ENCODE data around the gene PAQR6.

The PAQR6 gene

GRCh38 chr1:156247460-156248322 is at the start of gene PAQR6:
TSS of gene PAQR6 (minus strand) at chr1:156248056. CDS start at chr1:156246731, 1,325 bp downstream.
- no peak for DNase-seq

- peak in 1 of 2 experiments; percentile 45 for DNase-seq
These were observed 47.6 kb upstream of the PAQR6 start, which contains the start of gene GLMP for GRCh38 chr1:156295391-156295947. TSS of gene GLMP (minus strand) at chr1:156295679. CDS start at chr1:156295645, 34 bp downstream.

- no peak for DNase-seq
These were observed 46.0 kb upstream of the PAQR6 start for GRCh38 chr1:156293895-156294294.

- DNase-seq, result no peak
These were observed 45.2 kb upstream of the PAQR6 start for GRCh38 chr1:156293098-156293434.

- no peak for DNase-seq
These were observed 43.6 kb upstream of the PAQR6 start for GRCh38 chr1:156291226-156292061.

- no peak for DNase-seq
These were observed 42.0 kb upstream of the PAQR6 start for GRCh38 chr1:156289857-156290256.

GRCh38 chr1:156286061-156286460 is 38.2 kb upstream of the PAQR6 start:
- no peak for DNase-seq

GRCh38 chr1:156285437-156285836 is 37.6 kb upstream of the PAQR6 start:
- no peak for DNase-seq

- no peak for DNase-seq
These were observed 36.9 kb upstream of the PAQR6 start for GRCh38 chr1:156284757-156285156.

- DNase-seq, result no peak
These were observed 36.3 kb upstream of the PAQR6 start, which contains the start of gene TMEM79 for GRCh38 chr1:156284112-156284511. TSS of gene TMEM79 (plus strand) at chr1:156284325. CDS start at chr1:156285227, 902 bp downstream.

GRCh38 chr1:156283521-156283920 is 35.7 kb upstream of the PAQR6 start:
- no peak for DNase-seq

GRCh38 chr1:156282479-156283222 is 34.8 kb upstream of the PAQR6 start, which contains the start of gene SMG5:
TSS of gene SMG5 (minus strand) at chr1:156282825. CDS start at chr1:156282680, 145 bp downstream.
- DNase-seq, result peak; percentile 69 to 92

GRCh38 chr1:156281693-156282478 is 34.0 kb upstream of the PAQR6 start:
- DNase-seq, result peak in 1 of 2 experiments; percentile 34

- DNase-seq, result no peak
These were observed 33.4 kb upstream of the PAQR6 start for GRCh38 chr1:156281281-156281680.

GRCh38 chr1:156279837-156280236 is 32.0 kb upstream of the PAQR6 start:
- DNase-seq, result no peak

- no peak for DNase-seq
These were observed 29.1 kb upstream of the PAQR6 start for GRCh38 chr1:156276966-156277381.

- no peak for DNase-seq
These were observed 28.7 kb upstream of the PAQR6 start for GRCh38 chr1:156276532-156276931.

- DNase-seq, result no peak
These were observed 22.5 kb upstream of the PAQR6 start for GRCh38 chr1:156270314-156270713.

- no peak for DNase-seq
These were observed 20.5 kb upstream of the PAQR6 start for GRCh38 chr1:156268336-156268735.

- DNase-seq, result no peak
These were observed 18.2 kb upstream of the PAQR6 start for GRCh38 chr1:156266051-156266450.

- DNase-seq, result no peak
These were observed 15.4 kb upstream of the PAQR6 start for GRCh38 chr1:156263288-156263655.

All from SW 1271 (cell line).